Small intestine (tissue), 7 donors: ENCODE data around the gene KIF26B. TPM values are rescaled to one million over a fixed set of nuclear protein-coding genes. Genes with fewer than 3 reads are reported as not detected.
A peak's percentile ranks its signal among the peaks of the same experiment; 100 is the strongest.

Experiments
- DNase-seq, 2 donors: peaks; one replicate each; pipeline versions ENCODE4 v3.0.0 to v3.0.0-alpha.2; 2013
- FAIRE-seq: peaks from 2 replicates; lab custom pipeline; 2012; peaks lifted over from hg19 to GRCh38; lab: Jason Lieb, UNC
- H3K27ac ChIP-seq, 3 donors: one replicate each; pipeline ENCODE4 v1.5.1; 2013; ENCODE audit warnings: low read length in 2 of 3, mild to moderate bottlenecking in 2 of 3, control low read depth in 1 of 3, inconsistent platforms in 1 of 3, low read depth in 1 of 3, moderate library complexity in 1 of 3
- H3K27me3 ChIP-seq, 3 donors: one replicate each; pipeline ENCODE4 v1.6.1; 2013; ENCODE audit warnings: low read length in 3 of 3, inconsistent platforms in 1 of 3; ENCODE audit not compliant: control insufficient read depth in 3 of 3, insufficient read depth in 3 of 3
- H3K36me3 ChIP-seq, 3 donors: one replicate each; pipeline ENCODE4 v1.6.1; 2013; ENCODE audit warnings: low read length in 3 of 3, inconsistent platforms in 1 of 3, low read depth in 1 of 3, mild to moderate bottlenecking in 1 of 3, moderate library complexity in 1 of 3; ENCODE audit not compliant: control insufficient read depth in 3 of 3, insufficient read depth in 2 of 3
- H3K4me1 ChIP-seq, 3 donors: one replicate each; pipeline ENCODE4 v1.6.1; 2013; ENCODE audit warnings: low read length in 2 of 3, inconsistent platforms in 1 of 3, low read depth in 1 of 3, mild to moderate bottlenecking in 1 of 3, moderate library complexity in 1 of 3; ENCODE audit not compliant: control insufficient read depth in 3 of 3, insufficient read depth in 2 of 3
- H3K4me3 ChIP-seq, 3 donors: one replicate each; pipeline ENCODE4 v1.5.1; 2013; ENCODE audit warnings: low read length in 3 of 3, control low read depth in 1 of 3, inconsistent platforms in 1 of 3, low read depth in 1 of 3, mild to moderate bottlenecking in 1 of 3, moderate library complexity in 1 of 3
- H3K9me3 ChIP-seq, 2 donors: one replicate each; pipeline ENCODE4 v1.6.1; 2013; ENCODE audit warnings: low read depth in 1 of 2, low read length in 1 of 2; ENCODE audit not compliant: control insufficient read depth in 2 of 2, insufficient read depth in 1 of 2
- WGBS, 3 donors: extraction: QIAGEN DNeasy Blood & Tissue Kit; methylation state at CpG; one replicate each; pipeline ENCODE4 v1.1.7; 2013; 5-methylcytosine and 5-hydroxymethylcytosine counted together
- polyA plus RNA-seq, 4 donors: library from polyadenylated mRNA; stranded (reverse) in 3 of 4; unstranded in 1 of 4; fragments of 200-250 nt in 3 of 4; fragments of 120-200 nt in 1 of 4; gene quantifications; one replicate each; pipeline versions ENCODE4 v1.2.1 to v1.2.3, GENCODE V29; 2013
- donor health status: healthy with polysubstance abuse.
- donor health status: control.
- donor health status: control.
- donor health status: Bipolar disorder and iron deficiency.
- donor health status: healthy.

Gene KIF26B
- polyA plus RNA-seq, 4 donors = 0.27 to 4.0 (median 1.3) TPM; not detected in 1

DNA sequence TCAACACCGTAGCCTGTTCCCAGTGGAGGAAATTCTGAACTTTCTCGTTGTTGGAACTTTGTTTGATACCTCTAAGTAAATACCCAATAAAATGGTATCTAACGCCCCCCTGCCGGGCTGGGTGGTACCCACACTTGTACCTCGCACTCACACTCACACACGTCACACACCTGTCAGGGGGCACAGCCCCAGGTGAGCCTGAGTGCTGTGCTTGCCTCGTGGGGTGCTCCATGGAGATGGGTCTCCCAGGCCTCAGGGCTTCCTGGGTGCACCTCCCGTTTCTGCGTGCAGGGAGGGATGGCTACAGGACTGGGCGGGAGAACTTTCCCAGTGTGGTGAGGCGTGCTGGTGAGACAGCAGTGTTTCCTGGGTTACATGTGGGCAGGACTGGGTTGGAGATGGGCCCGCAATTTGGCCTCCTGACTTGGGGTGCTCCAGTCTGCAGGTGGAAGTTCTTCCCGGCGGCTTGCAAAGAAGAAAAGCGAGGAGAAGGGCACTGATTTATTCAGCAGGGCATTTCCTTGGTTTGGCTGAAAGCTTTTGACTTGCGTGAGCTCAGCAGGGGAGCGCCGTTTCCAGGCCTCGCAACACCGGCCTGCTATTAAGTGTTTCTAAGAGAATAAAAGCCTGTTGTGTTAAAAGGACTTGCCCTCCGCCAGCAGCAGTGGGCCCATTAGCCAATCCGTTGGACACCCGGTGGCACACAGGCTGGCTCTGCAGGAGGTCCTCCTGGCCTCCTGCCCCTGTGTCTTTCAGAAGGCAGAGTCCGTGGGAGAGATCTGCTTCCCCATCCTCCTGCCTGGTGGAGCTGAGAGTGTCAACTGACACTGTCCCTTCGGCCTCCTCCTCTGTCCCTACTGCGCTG, 79.7 kb downstream of the KIF26B start:
- no peak for FAIRE-seq
- no peak for DNase-seq
- Histone ChIP-seq H3K36me3 (no peaks in the 10 kb centered on the region), H3K4me3 (no peak overlapping the region), H3K9me3 (no peaks in the 10 kb centered on the region), H3K27me3 (peaks cover 0 to 2% (median 0%) of the 10 kb centered on the region in 3 donors), H3K4me1 (no peaks in the 10 kb centered on the region), H3K27ac (no peak overlapping the region)
- WGBS, 3 donors = 84 to 88% (median 87%) methylated on average over 26 of the region's 26 CpGs

DNA sequence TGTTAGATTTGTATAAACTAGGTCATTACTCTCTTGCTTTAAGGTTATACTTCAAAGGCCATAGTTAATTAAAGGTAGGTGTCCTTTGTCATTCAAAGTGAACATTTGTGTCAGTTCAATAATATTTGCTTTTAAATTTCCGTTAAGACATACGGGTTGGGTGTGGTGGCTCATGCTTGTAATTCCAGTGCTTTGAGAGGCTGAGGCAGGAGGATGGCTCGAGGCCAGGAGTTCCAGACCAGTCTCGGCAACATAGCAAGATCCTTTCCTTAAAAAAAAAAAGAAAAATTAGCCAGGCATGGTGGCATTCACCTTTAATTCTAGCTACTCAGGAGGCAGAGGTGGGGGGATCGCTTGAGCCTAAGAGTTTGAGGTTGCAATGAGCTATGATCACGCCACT, 80.4 kb downstream of the KIF26B start:
- H3K4me3 ChIP-seq = no peak overlapping the region
- H3K27me3 ChIP-seq = peaks cover 0 to 2% (median 0%) of the 10 kb centered on the region in 3 donors
- FAIRE-seq (no peak), DNase-seq (no peak)
- no peak overlapping the region for H3K27ac ChIP-seq
- no peaks in the 10 kb centered on the region for H3K9me3 ChIP-seq
- WGBS, 3 donors = 52 to 55% (median 54%) methylated on average over 6 of the region's 6 CpGs
- H3K36me3 ChIP-seq = no peaks in the 10 kb centered on the region
- no peaks in the 10 kb centered on the region for H3K4me1 ChIP-seq

DNA sequence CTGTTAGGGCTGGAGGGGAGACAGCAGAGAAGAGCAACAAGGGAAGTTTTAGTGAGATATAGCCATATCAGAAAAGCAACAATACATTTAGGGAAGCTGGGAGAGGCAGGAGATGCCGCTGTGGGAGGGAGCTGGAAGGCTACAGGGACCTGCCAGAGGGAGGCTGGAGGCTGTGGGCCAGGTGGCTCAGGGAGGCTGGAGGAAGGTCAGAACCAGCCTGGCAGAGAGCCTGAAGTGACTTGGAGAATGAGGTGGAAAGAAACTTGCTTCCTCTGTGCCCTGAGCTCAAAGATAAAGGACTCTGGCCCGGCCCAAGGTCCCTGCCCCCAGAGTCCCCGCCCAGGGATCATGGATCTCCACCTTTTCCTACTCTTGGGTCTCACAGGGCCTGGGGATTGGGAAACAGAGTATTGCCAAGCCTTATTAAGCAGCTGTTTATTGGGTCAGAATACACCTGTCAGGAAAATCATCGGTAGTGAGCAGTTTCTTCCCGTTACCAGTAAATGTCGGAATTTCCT, 85.9 kb downstream of the KIF26B start:
- Histone ChIP-seq H3K36me3 (no peaks in the 10 kb centered on the region), H3K27me3 (peaks cover 0 to 2% (median 0%) of the 10 kb centered on the region in 3 donors), H3K27ac (no peak overlapping the region), H3K9me3 (no peaks in the 10 kb centered on the region), H3K4me3 (no peak overlapping the region), H3K4me1 (no peaks in the 10 kb centered on the region)
- WGBS, 3 donors = 36 to 65% (median 41%) methylated on average over 6 of the region's 6 CpGs
- FAIRE-seq = no peak
- peak; percentile 16 to 66 for DNase-seq

DNA sequence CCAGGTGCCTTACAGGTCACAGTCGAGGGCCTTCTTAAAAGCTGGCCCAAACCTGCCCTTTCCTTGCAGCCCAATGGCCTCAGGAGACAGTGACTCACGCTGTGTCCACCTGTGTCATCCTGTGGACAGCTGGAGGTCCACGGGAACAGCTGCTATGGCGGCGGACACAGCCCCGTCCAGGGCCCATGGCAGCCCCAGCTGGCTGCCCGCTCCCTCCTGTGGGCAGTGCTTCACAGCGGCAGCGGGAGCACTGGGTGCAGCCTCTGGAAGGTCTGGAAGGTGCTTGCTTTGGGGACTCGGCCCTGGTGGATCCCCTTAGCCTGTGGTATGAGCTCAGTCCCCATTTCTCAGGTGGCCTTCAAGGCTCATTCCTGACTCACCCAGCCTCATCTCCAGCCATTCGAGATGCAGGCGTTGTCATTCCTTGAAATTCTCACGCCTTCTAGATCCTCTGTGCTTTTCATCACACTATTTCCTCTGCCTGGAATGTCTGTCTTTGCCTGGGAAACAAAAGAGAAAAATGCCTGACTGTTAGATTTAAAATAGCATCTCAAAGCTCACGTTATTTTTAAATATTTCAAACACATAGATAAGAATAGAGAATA, 86.8 kb downstream of the KIF26B start:
- peaks cover 0 to 2% (median 0%) of the 10 kb centered on the region in 3 donors for H3K27me3 ChIP-seq
- DNase-seq (no peak), FAIRE-seq (no peak)
- no peaks in the 10 kb centered on the region for H3K4me1 ChIP-seq
- H3K27ac ChIP-seq = no peak overlapping the region
- 87 to 95% (median 91%) methylated on average over 14 of the region's 14 CpGs for WGBS, 3 donors
- no peaks in the 10 kb centered on the region for H3K36me3 ChIP-seq
- H3K4me3 ChIP-seq = no peak overlapping the region
- no peaks in the 10 kb centered on the region for H3K9me3 ChIP-seq

DNA sequence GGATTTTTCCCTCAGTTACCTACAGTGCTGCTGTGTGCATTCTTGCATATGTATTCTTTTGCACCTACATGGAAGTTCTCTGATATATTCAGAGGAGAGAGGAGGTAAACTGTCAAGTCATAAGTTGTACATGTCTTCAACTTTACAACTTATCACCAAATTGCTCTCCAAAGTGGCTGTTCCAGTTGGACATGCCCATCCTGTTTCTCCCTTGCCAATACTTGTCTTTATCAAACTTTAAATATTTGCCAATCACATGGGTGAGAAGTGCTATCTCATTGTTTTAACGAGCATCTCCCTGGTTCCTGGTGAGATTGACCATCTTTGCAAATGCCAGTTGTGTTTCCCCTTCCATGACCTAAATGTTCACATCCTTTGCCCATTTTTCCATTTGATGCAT, 88.2 kb downstream of the KIF26B start:
- Histone ChIP-seq H3K36me3 (no peaks in the 10 kb centered on the region), H3K27ac (no peak overlapping the region), H3K27me3 (peaks cover 0 to 2% (median 0%) of the 10 kb centered on the region in 3 donors), H3K4me3 (no peak overlapping the region), H3K4me1 (no peaks in the 10 kb centered on the region), H3K9me3 (no peaks in the 10 kb centered on the region)
- no peak for DNase-seq
- 10 to 54% (median 10%) methylated on average over 1 of the region's 1 CpG for WGBS, 3 donors
- no peak for FAIRE-seq

DNA sequence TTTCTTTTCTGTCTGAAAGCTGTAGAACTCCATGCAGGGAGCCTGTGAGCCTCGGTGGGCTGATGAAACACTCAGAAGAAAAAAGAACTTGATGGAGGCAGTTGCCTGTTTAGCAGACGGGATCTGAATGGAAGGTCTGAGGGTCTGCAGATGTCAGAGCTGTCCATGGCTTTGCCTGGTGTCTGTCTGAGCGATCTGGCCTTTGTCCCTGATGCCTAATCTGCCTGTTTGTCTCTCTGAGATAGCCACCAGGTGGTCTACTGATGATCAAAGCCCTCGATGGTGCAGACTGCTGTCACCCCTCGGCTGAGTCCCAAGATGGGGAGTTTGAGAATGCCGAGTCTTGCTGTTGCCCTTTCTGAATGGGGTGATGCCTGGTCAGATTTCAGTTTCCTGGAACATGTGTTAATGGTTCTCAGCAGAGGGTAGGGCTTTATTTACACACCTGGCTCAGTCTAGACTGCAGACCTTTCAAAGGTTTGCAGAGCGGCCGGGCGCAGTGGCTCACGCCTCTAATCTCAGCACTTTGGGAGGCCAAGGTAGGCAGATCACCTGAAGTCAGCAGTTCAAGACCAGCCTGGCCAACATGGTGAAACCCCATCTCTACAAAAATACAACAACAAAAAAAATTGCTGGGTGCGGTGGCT, 90.4 kb downstream of the KIF26B start:
- peak overlapping the region in 1 of 3 donors; percentile 50 for H3K27ac ChIP-seq
- H3K9me3 ChIP-seq = no peaks in the 10 kb centered on the region
- no peak for FAIRE-seq
- 9 to 57% (median 25%) methylated on average over 11 of the region's 11 CpGs for WGBS, 3 donors
- no peak overlapping the region for H3K4me3 ChIP-seq
- no peaks in the 10 kb centered on the region for H3K27me3 ChIP-seq
- no peaks in the 10 kb centered on the region for H3K36me3 ChIP-seq
- no peaks in the 10 kb centered on the region for H3K4me1 ChIP-seq
- peak; percentile 66 to 72 for DNase-seq

DNA sequence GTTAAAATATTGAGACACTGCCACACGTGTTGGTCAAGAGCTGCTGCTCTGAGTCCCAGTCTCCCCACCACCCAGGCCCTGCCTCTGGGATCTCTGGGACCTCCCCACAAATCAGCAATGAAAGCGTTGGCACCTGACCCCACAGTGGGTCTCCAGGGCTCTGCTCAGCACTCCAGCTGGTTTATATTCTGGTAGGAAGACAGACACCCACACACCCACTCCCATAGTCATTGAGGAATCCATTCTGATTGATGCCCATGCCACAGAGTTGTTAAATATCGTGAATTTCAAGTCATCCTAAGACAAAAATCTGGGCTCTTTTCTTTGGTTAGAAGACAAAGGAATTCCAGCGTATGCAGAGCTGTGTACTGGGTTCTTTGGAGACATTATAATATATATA, 91.6 kb downstream of the KIF26B start:
- DNase-seq (no peak), FAIRE-seq (no peak)
- H3K4me3 ChIP-seq = no peak overlapping the region
- H3K27me3 ChIP-seq = peaks cover 0 to 3% (median 0%) of the 10 kb centered on the region in 3 donors
- 61 to 67% (median 66%) methylated on average over 4 of the region's 4 CpGs for WGBS, 3 donors
- H3K27ac ChIP-seq = no peak overlapping the region
- peaks cover 0 to 3% of the 10 kb centered on the region in 2 donors for H3K9me3 ChIP-seq
- H3K36me3 ChIP-seq = no peaks in the 10 kb centered on the region
- no peaks in the 10 kb centered on the region for H3K4me1 ChIP-seq

DNA sequence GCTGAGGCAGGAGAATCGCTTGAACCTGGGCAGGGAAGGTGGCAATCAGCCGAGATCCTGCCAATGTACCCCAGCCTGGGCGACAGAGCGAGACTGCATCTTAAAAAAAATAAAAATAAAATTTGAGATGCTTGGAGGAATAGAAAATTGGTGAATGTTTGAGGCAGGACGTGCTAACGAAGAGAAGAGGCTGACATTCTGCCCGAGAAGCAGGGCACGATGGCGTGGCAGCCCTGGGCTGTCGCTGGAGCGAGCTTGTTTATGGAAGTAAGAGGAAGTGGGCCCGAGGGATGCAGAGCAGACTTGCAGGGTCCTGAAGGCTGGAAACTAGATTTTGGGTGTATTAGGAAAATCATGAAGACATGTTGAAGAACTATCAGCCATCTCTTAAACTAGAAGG, 92.6 kb downstream of the KIF26B start:
- 92 to 95% (median 93%) methylated on average over 12 of the region's 12 CpGs for WGBS, 3 donors
- Histone ChIP-seq H3K9me3 (peaks cover 0 to 3% of the 10 kb centered on the region in 2 donors), H3K27me3 (peaks cover 0 to 3% (median 0%) of the 10 kb centered on the region in 3 donors), H3K4me3 (no peak overlapping the region), H3K36me3 (no peaks in the 10 kb centered on the region), H3K27ac (no peak overlapping the region), H3K4me1 (no peaks in the 10 kb centered on the region)
- FAIRE-seq (no peak), DNase-seq (no peak)
